Mesendoderm (in vitro differentiated cells): Measurements from ENCODE around the gene RPL27. TPM values are rescaled to one million over a fixed set of nuclear protein-coding genes. Genes with fewer than 3 reads are reported as not detected.
A peak's percentile ranks its signal among the peaks of the same experiment; 100 is the strongest.

Source experiments
- DNase-seq: peaks from one replicate; pipeline ENCODE4 v3.0.0; 2013
- H2AK5ac ChIP-seq: 2 replicates; pipeline ENCODE4 v1.6.1; 2013; ENCODE audit warnings: low read length, inconsistent platforms
- H2BK120ac ChIP-seq: 2 replicates; pipeline ENCODE4 v1.6.1; 2013; ENCODE audit warnings: low read depth, mild to moderate bottlenecking, low read length, moderate library complexity, mixed read lengths
- H2BK15ac ChIP-seq: replicated peaks from 2 replicates; pipeline ENCODE4 v1.6.1; 2013; ENCODE audit warnings: low read depth, mild to moderate bottlenecking, moderate library complexity
- H2BK5ac ChIP-seq: 2 replicates; pipeline ENCODE4 v1.6.1; 2013; ENCODE audit warnings: low read length, inconsistent platforms
- H3K18ac ChIP-seq: 2 replicates; pipeline ENCODE4 v1.6.1; 2013; ENCODE audit warnings: mild to moderate bottlenecking, low read length, mixed read lengths
- H3K23ac ChIP-seq: one replicate; pipeline ENCODE4 v1.6.1; 2013; ENCODE audit warnings: low read length
- H3K27ac ChIP-seq: 2 replicates; pipeline ENCODE4 v1.5.1; 2013; ENCODE audit warnings: low read depth, mild to moderate bottlenecking, inconsistent platforms, low read length, moderate library complexity
- H3K27me3 ChIP-seq: 2 replicates; pipeline ENCODE4 v1.6.1; 2013; ENCODE audit warnings: low read length, control low read depth, mild to moderate bottlenecking, inconsistent platforms; ENCODE audit not compliant: insufficient read depth, poor library complexity
- H3K36me3 ChIP-seq: 2 replicates; pipeline ENCODE4 v1.6.1; 2013; ENCODE audit warnings: low read length, inconsistent platforms; ENCODE audit not compliant: control insufficient read depth, insufficient read depth
- H3K4ac ChIP-seq: one replicate; pipeline ENCODE4 v1.6.1; 2013; ENCODE audit warnings: low read depth, mild to moderate bottlenecking, low read length, moderate library complexity
- H3K4me1 ChIP-seq: 2 replicates; pipeline ENCODE4 v1.6.1; 2013; ENCODE audit warnings: low read depth, low read length, inconsistent platforms; ENCODE audit not compliant: control insufficient read depth
- H3K4me2 ChIP-seq: 2 replicates; pipeline ENCODE4 v1.6.1; 2013; ENCODE audit warnings: low read length
- H3K4me3 ChIP-seq: 2 replicates; pipeline ENCODE4 v1.5.1; 2013; ENCODE audit warnings: mild to moderate bottlenecking, low read length
- H3K56ac ChIP-seq: one replicate; pipeline ENCODE4 v1.6.1; 2013; ENCODE audit warnings: low read length
- H3K79me1 ChIP-seq: 2 replicates; pipeline ENCODE4 v1.6.1; 2013; ENCODE audit warnings: low read length, inconsistent platforms
- H3K79me2 ChIP-seq: 2 replicates; pipeline ENCODE4 v1.6.1; 2013; ENCODE audit warnings: mild to moderate bottlenecking, low read length; ENCODE audit not compliant: control insufficient read depth, insufficient read depth
- H3K9ac ChIP-seq: 2 replicates; pipeline ENCODE4 v1.6.1; 2013; ENCODE audit warnings: low read length, inconsistent platforms
- H4K5ac ChIP-seq: one replicate; pipeline ENCODE4 v1.6.1; 2013; ENCODE audit warnings: low read length
- H4K8ac ChIP-seq: one replicate; pipeline ENCODE4 v1.6.1; 2013; ENCODE audit warnings: low read depth, mild to moderate bottlenecking, control low read depth, low read length, moderate library complexity
- WGBS: extraction: QIAGEN DNeasy Blood & Tissue Kit; methylation state at CpG from one replicate; pipeline ENCODE4 v1.1.7; 2013; ENCODE audit warnings: low lambda C conversion rate, missing lambda C conversion rate; ENCODE audit not compliant: insufficient coverage; ENCODE audit errors: extremely low coverage; 5-methylcytosine and 5-hydroxymethylcytosine counted together
- small RNA-seq: library from polyadenylated mRNA; stranded (forward); fragments of <200 nt; extraction: miRNeasy Mini kit (QIAGEN cat#:217004); gene quantifications from one replicate; pipeline ENCODE3, GENCODE V24; 2013; ENCODE audit not compliant: insufficient read depth

Gene RPL27

DNA sequence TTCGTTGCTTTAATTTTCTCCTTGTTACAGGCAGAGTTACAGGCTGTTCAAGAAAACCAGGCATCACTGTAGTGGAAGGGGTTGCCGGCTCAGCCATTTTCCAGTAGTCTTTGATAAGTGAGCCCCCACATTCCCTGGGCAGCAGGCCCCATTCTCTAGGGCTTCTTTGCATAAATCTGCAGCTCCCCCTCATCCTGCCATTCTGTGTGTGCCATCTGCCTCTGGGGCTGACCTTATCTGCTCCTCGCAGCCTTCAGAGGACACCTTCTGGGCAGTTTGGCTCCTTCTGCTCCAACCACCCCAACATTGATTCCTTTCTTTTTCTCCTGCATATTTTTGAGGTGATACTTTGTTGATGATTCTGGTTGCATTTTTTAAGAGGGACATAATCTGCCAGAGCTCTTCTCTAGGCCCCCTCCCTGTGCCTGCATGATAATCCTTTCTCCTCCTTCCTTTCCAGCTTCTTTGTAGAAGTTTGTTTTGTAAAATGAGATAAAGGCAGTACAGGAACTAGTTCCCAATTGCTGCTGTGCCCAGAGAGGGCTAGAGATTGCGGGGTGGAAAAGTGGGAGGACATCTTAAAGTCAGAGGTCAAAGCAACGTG lies 43.9 kb downstream of the RPL27 start:
- H2BK5ac ChIP-seq, result peak overlapping the region; percentile 40
- H3K27me3 ChIP-seq, result no peaks in the 10 kb centered on the region
- H3K56ac ChIP-seq, result peak overlapping the region; percentile 65
- DNase-seq, result peak; percentile 31
- H3K18ac ChIP-seq, result peak overlapping the region; percentile 33
- H3K9ac ChIP-seq, result peak overlapping the region; percentile 27
- H3K4me2 ChIP-seq, result no peak overlapping the region
- H3K36me3 ChIP-seq, result no peaks in the 10 kb centered on the region
- H3K27ac ChIP-seq, result peak overlapping the region; percentile 53
- no peak overlapping the region for H2AK5ac ChIP-seq
- H3K79me1 ChIP-seq, result no peaks in the 10 kb centered on the region
- no peak overlapping the region for H3K4me3 ChIP-seq
- no peak overlapping the region for H2BK120ac ChIP-seq
- no peak overlapping the region for H4K5ac ChIP-seq
- no peak overlapping the region for H2BK15ac ChIP-seq
- H3K79me2 ChIP-seq, result no peaks in the 10 kb centered on the region
- H3K23ac ChIP-seq, result no peak overlapping the region
- H3K4ac ChIP-seq, result no peak overlapping the region
- H3K4me1 ChIP-seq, result peaks cover 15% of the 10 kb centered on the region
- WGBS, result no CpG with 5 or more reads among the region's 5 CpGs
- no peak overlapping the region for H4K8ac ChIP-seq

DNA sequence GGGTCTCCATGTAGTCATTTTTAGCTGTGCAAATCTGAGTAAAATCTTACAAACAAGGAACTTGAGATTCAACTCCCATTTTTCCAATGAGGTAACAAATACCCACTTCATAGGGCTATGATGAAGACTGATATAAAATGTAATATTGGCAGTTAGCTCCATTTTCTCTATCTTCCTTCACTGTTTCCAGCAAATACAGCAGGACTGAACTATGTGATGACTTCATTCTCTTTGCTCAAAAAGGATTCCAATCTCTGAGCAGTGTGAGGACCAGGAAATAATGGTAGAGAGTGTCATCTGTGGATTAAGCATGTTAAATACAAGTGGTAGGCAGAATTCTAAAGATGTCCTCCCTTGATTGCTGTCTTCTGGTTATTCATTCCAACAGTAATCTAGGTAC lies 45.1 kb downstream of the RPL27 start:
- no peak overlapping the region for H3K4me3 ChIP-seq

DNA sequence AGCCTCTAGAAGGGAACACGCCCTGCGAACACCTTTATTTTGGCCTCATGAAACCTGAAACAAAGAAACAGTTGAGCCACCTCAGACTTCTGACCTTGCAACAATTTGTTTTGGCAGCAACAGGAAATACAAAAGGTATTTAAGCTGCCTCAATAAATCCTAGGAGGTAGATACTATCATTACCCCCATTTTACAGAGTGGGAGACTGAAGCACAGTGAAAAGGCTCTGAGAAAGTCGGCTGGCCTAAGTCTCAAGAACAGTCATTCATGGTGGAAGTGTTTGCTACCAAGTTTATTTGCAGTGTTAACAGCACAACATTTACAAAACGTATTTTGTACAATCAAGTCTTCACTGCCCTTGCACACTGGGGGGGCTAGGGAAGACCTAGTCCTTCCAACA lies 45.8 kb downstream of the RPL27 start:
- no peak overlapping the region for H2BK5ac ChIP-seq
- no peak for DNase-seq
- H3K18ac ChIP-seq, result no peak overlapping the region
- H3K36me3 ChIP-seq, result peaks cover 2% of the 10 kb centered on the region
- no peak overlapping the region for H3K4me3 ChIP-seq
- no CpG with 5 or more reads among the region's 4 CpGs for WGBS
- no peaks in the 10 kb centered on the region for H3K79me1 ChIP-seq
- H2AK5ac ChIP-seq, result no peak overlapping the region
- H3K56ac ChIP-seq, result no peak overlapping the region
- H3K9ac ChIP-seq, result no peak overlapping the region
- peaks cover 15% of the 10 kb centered on the region for H3K4me1 ChIP-seq
- H3K4ac ChIP-seq, result no peak overlapping the region
- no peak overlapping the region for H2BK120ac ChIP-seq
- H3K27me3 ChIP-seq, result no peaks in the 10 kb centered on the region
- no peak overlapping the region for H3K27ac ChIP-seq
- no peak overlapping the region for H4K5ac ChIP-seq
- no peak overlapping the region for H3K4me2 ChIP-seq
- H3K79me2 ChIP-seq, result no peaks in the 10 kb centered on the region
- no peak overlapping the region for H4K8ac ChIP-seq
- no peak overlapping the region for H3K23ac ChIP-seq
- H2BK15ac ChIP-seq, result no peak overlapping the region

More for the DNA sequence above, 45.1 kb downstream of the RPL27 start:
- H3K18ac ChIP-seq, result no peak overlapping the region
- no peak overlapping the region for H2BK120ac ChIP-seq
- no peaks in the 10 kb centered on the region for H3K27me3 ChIP-seq
- H4K5ac ChIP-seq, result no peak overlapping the region
- no peaks in the 10 kb centered on the region for H3K79me1 ChIP-seq
- no peak overlapping the region for H3K4ac ChIP-seq
- H2AK5ac ChIP-seq, result no peak overlapping the region
- H3K23ac ChIP-seq, result no peak overlapping the region
- no peak overlapping the region for H2BK15ac ChIP-seq
- H3K9ac ChIP-seq, result no peak overlapping the region
- no peak overlapping the region for H3K4me2 ChIP-seq
- H3K27ac ChIP-seq, result no peak overlapping the region
- no peak for DNase-seq
- no peak overlapping the region for H2BK5ac ChIP-seq
- no peaks in the 10 kb centered on the region for H3K79me2 ChIP-seq
- no peak overlapping the region for H3K56ac ChIP-seq
- no peaks in the 10 kb centered on the region for H3K36me3 ChIP-seq
- peaks cover 15% of the 10 kb centered on the region for H3K4me1 ChIP-seq
- H4K8ac ChIP-seq, result no peak overlapping the region

DNA sequence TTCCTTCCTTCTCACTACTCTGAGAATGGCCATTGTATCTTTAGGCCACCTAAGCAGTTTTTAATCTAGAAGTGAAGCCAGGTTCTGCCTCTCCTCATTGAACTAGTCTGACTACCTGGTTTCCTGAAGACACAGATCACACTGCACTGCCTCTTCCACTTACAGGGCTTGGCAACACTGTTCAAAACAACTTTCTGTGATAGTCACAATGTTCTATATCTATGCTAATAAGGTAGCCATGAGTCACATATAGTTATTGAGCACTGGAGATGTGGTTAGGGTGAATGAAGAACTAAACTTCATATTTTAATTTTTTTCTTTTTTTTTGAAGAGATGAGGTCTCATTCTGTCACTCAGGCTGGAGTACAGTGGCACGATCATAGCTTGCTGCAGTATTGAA lies 53.8 kb downstream of the RPL27 start:
- Histone ChIP-seq H3K27ac (no peak overlapping the region), H4K5ac (no peak overlapping the region), H3K56ac (no peak overlapping the region), H2BK120ac (no peak overlapping the region), H3K4me2 (no peak overlapping the region), H3K79me2 (no peaks in the 10 kb centered on the region), H2BK5ac (no peak overlapping the region), H3K4me1 (no peaks in the 10 kb centered on the region), H3K9ac (no peak overlapping the region), H3K4ac (no peak overlapping the region), H2AK5ac (no peak overlapping the region), H3K23ac (no peak overlapping the region), H3K18ac (no peak overlapping the region), H2BK15ac (no peak overlapping the region), H3K36me3 (peaks cover 8% of the 10 kb centered on the region), H4K8ac (no peak overlapping the region), H3K79me1 (no peaks in the 10 kb centered on the region), H3K4me3 (no peak overlapping the region), H3K27me3 (no peaks in the 10 kb centered on the region)
- no CpG with 5 or more reads among the region's 1 CpG for WGBS
- DNase-seq, result no peak

Small RNAs within 50 kb of the gene (small RNA-seq; reads per million reads assigned to genes)
- not detected for gene AARSD1
